CD4-positive, alpha-beta T cell (primary cell): ENCODE measurements around the gene HDC. TPM values are rescaled to one million over a fixed set of nuclear protein-coding genes. Genes with fewer than 3 reads are reported as not detected.

Experiments
- ATAC-seq: fragments of 200-7000 bp; cut with Tn5 transposase; one replicate; pipeline ENCODE4 v1.10.0; 2022; ENCODE audit warnings: mild to moderate bottlenecking; ENCODE audit not compliant: poor library complexity
- CTCF ChIA-PET: fragments of 350-600 bp; sonication (Branson Sonifier 250); formaldehyde crosslinking; loops from one replicate; lab custom pipeline; 2021; ENCODE audit warnings: antibody characterized with exemption, inconsistent platforms; lab: Charles Lee
- POLR2A ChIA-PET: fragments of 350-600 bp; sonication (Branson Sonifier 250); formaldehyde crosslinking; loops from one replicate; lab custom pipeline; 2021; ENCODE audit warnings: antibody characterized with exemption, inconsistent platforms; lab: Charles Lee
- DNase-seq, 14 experiments: peaks; one replicate each; pipeline ENCODE4 v3.0.0-alpha.2; 2013 to 2020; ENCODE audit warnings: mixed read lengths in 2 of 14
- H3K27ac ChIP-seq, 2 donors: one replicate each; pipeline versions ENCODE4 v1.5.1 to v1.7.0; 2013; ENCODE audit warnings: low read length in 2 of 2, low read depth in 1 of 2, mild to moderate bottlenecking in 1 of 2
- H3K27me3 ChIP-seq, 2 experiments: 1 replicate in 1 of 2; 2 replicates in 1 of 2; pipeline versions ENCODE4 v1.6.1 to v1.7.0; 2013; ENCODE audit warnings: low read length in 2 of 2, control low read depth in 1 of 2, mild to moderate bottlenecking in 1 of 2, moderate library complexity in 1 of 2; ENCODE audit not compliant: insufficient read depth in 2 of 2, control insufficient read depth in 1 of 2
- H3K36me3 ChIP-seq: one replicate; pipeline ENCODE4 v1.6.1; 2013; ENCODE audit warnings: low read length, control low read depth; ENCODE audit not compliant: insufficient read depth
- H3K4me1 ChIP-seq: one replicate; pipeline ENCODE4 v1.6.1; 2013; ENCODE audit warnings: low read length, control low read depth; ENCODE audit not compliant: insufficient read depth
- H3K4me3 ChIP-seq: one replicate; pipeline ENCODE4 v1.5.1; 2013; ENCODE audit warnings: mild to moderate bottlenecking, low read length, moderate library complexity
- H3K9me3 ChIP-seq, 2 experiments: 1 replicate in 1 of 2; 2 replicates in 1 of 2; pipeline versions ENCODE4 v1.6.1 to v1.7.0; 2013; ENCODE audit warnings: low read length in 2 of 2, mild to moderate bottlenecking in 2 of 2, control low read depth in 1 of 2, moderate library complexity in 1 of 2; ENCODE audit not compliant: control insufficient read depth in 1 of 2, insufficient read depth in 1 of 2
- H3K27ac Mint-ChIP-seq: one replicate; pipeline ENCODE4 v1.8.0; 2020; ENCODE audit warnings: mixed read lengths
- H3K27me3 Mint-ChIP-seq: one replicate; pipeline ENCODE4 v1.8.0; 2021; ENCODE audit warnings: mixed read lengths
- H3K36me3 Mint-ChIP-seq: one replicate; pipeline ENCODE4 v1.8.0; 2021; ENCODE audit warnings: low read depth, mixed read lengths
- H3K4me1 Mint-ChIP-seq: one replicate; pipeline ENCODE4 v1.8.0; 2021; ENCODE audit warnings: low read depth, mixed read lengths
- H3K4me3 Mint-ChIP-seq: one replicate; pipeline ENCODE4 v1.8.0; 2020; ENCODE audit warnings: mild to moderate bottlenecking, mixed read lengths
- H3K9me3 Mint-ChIP-seq: one replicate; pipeline ENCODE4 v1.8.0; 2020; ENCODE audit warnings: mixed read lengths
- CTCF ChIP-seq: fragments of 200-600 bp; IDR thresholded peaks from one replicate; pipeline ENCODE4 v1.8.0; 2022; ENCODE audit warnings: antibody characterized with exemption, mild to moderate bottlenecking
- intact Hi-C, 2 experiments: fragments of 100-400 bp; cut with DNase I in 1 of 2; cut with micrococcal nuclease in 1 of 2; formaldehyde crosslinking; loops; one replicate each; pipeline versions ENCODE4 v1.15.1 to v1.9.0; 2023 to 2025; cut with DNase I, micrococcal nuclease
- total RNA-seq, 174 experiments: library from RNA in 2 of 174; stranded (reverse) in 2 of 174; gene quantifications; one replicate each; pipeline ENCODE4 v1.2.3 and lab custom pipeline; 2021 to 2026

HDC gene
- total RNA-seq, 2 experiments from 2014 or later, result 0.08 TPM; not detected in 1

GRCh38 chr15:50224606-50225005, 40.9 kb downstream of the HDC start:
- DNase-seq, result no peak
- Mint-ChIP-seq H3K4me1 (no peaks in the 10 kb centered on the region), H3K4me3 (no peak overlapping the region), H3K27ac (no peak overlapping the region), H3K9me3 (no peaks in the 10 kb centered on the region), H3K36me3 (no peaks in the 10 kb centered on the region), H3K27me3 (no peaks in the 10 kb centered on the region)
- intact Hi-C loops, result no loop called here
- Histone ChIP-seq H3K9me3 (no peaks in the 10 kb centered on the region), H3K36me3 (no peaks in the 10 kb centered on the region), H3K27me3 (no peaks in the 10 kb centered on the region), H3K27ac (no peak overlapping the region), H3K4me1 (no peaks in the 10 kb centered on the region), H3K4me3 (no peak overlapping the region)
- POLR2A ChIA-PET, result no interaction called here
- CTCF ChIA-PET, result no interaction called here
- TF ChIP-seq CTCF, result no peak
- no peak for ATAC-seq

DNA sequence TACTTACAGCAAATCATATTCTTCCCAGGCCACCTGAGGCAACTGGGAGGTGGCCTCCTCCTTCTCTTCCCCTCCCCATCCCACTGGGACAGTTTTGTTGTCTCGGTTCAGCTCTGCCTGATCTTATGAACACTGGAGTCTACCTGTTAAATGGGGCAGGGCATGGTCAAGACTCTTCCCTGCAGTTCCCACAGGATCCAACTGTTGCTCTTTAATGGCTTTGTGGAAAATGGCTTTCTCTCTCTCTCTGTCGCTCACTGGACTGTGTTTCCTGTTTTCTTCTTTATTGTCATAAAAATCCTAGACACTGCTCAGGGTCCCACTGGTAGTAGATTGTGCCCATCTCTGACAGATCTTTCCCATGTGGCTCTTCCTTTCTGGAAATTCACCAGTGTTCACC, 43.3 kb downstream of the HDC start:
- Histone ChIP-seq H3K9me3 (no peaks in the 10 kb centered on the region), H3K4me3 (no peak overlapping the region), H3K4me1 (no peaks in the 10 kb centered on the region), H3K27me3 (no peaks in the 10 kb centered on the region), H3K36me3 (no peaks in the 10 kb centered on the region), H3K27ac (no peak overlapping the region)
- TF ChIP-seq CTCF, result no peak
- CTCF ChIA-PET, result no interaction called here
- intact Hi-C loops, result no loop called here
- Mint-ChIP-seq H3K9me3 (no peaks in the 10 kb centered on the region), H3K4me3 (no peak overlapping the region), H3K4me1 (no peaks in the 10 kb centered on the region), H3K27ac (no peak overlapping the region), H3K27me3 (no peaks in the 10 kb centered on the region), H3K36me3 (no peaks in the 10 kb centered on the region)
- no peak for ATAC-seq
- DNase-seq, result no peak
- POLR2A ChIA-PET, result no interaction called here

- no peaks in the 10 kb centered on the region for H3K9me3 Mint-ChIP-seq
- ChIA-PET CTCF (no interaction called here), POLR2A (interaction anchor here (1.2 kb wide), 1 partner anchor 105 kb away, joined by 3 read pairs; no protein-coding TSS in a partner anchor)
- no peak overlapping the region for H3K4me3 Mint-ChIP-seq
- no peaks in the 10 kb centered on the region for H3K27me3 Mint-ChIP-seq
- Histone ChIP-seq H3K27ac (no peak overlapping the region), H3K9me3 (no peaks in the 10 kb centered on the region), H3K27me3 (no peaks in the 10 kb centered on the region), H3K36me3 (no peaks in the 10 kb centered on the region), H3K4me3 (no peak overlapping the region), H3K4me1 (no peaks in the 10 kb centered on the region)
- intact Hi-C loops, result no loop called here
- no peak for TF ChIP-seq CTCF
- no peak overlapping the region for H3K27ac Mint-ChIP-seq
- H3K36me3 Mint-ChIP-seq, result no peaks in the 10 kb centered on the region
- no peak for ATAC-seq
- DNase-seq, result no peak
- no peaks in the 10 kb centered on the region for H3K4me1 Mint-ChIP-seq
Observed at GRCh38 chr15:50219820-50220219, 45.7 kb downstream of the HDC start.
